H9 (cell line): ENCODE data around the gene OTP. TPM values are rescaled to one million over a fixed set of nuclear protein-coding genes. Genes with fewer than 3 reads are reported as not detected.

Experiments used
- DNase-seq: peaks from one replicate; pipeline ENCODE4 v3.0.0-alpha.2; 2017
- H2AFZ ChIP-seq: one replicate; pipeline ENCODE4 v1.6.1; 2013; ENCODE audit warnings: mild to moderate bottlenecking, low read length, control low read depth, moderate library complexity
- H2AK5ac ChIP-seq: 2 replicates; pipeline ENCODE4 v1.6.1; 2013; ENCODE audit warnings: low read length, control low read depth, mixed read lengths; ENCODE audit not compliant: insufficient read length
- H2BK120ac ChIP-seq: one replicate; pipeline ENCODE4 v1.6.1; 2013; ENCODE audit warnings: low read depth, mild to moderate bottlenecking, low read length, control low read depth, inconsistent platforms; ENCODE audit not compliant: poor library complexity, severe bottlenecking
- H2BK12ac ChIP-seq: 2 replicates; pipeline ENCODE4 v1.6.1; 2013; ENCODE audit warnings: low read length, control low read depth, mixed read lengths, low read depth; ENCODE audit not compliant: insufficient read length
- H2BK15ac ChIP-seq: 2 replicates; pipeline ENCODE4 v1.6.1; 2013; ENCODE audit warnings: low read depth, low read length, control low read depth
- H2BK20ac ChIP-seq: one replicate; pipeline ENCODE4 v1.6.1; 2013; ENCODE audit warnings: low read depth, mild to moderate bottlenecking, low read length, control low read depth, inconsistent platforms; ENCODE audit not compliant: poor library complexity, severe bottlenecking
- H2BK5ac ChIP-seq: 2 replicates; pipeline ENCODE4 v1.6.1; 2013; ENCODE audit warnings: low read length, control low read depth, mixed read lengths; ENCODE audit not compliant: insufficient read length
- H3K14ac ChIP-seq: 2 replicates; pipeline ENCODE4 v1.6.1; 2013; ENCODE audit warnings: low read length, control low read depth; ENCODE audit not compliant: insufficient read depth
- H3K18ac ChIP-seq: 2 replicates; pipeline ENCODE4 v1.6.1; 2013; ENCODE audit warnings: low read depth, mild to moderate bottlenecking, mixed read lengths, low read length, control low read depth; ENCODE audit not compliant: insufficient read length
- H3K23ac ChIP-seq: 2 replicates; pipeline ENCODE4 v1.6.1; 2013; ENCODE audit warnings: low read length, control low read depth, mixed read lengths, low read depth; ENCODE audit not compliant: insufficient read length
- H3K23me2 ChIP-seq: 2 replicates; pipeline ENCODE4 v1.6.1; 2013; ENCODE audit warnings: low read depth, mild to moderate bottlenecking, mixed read lengths, low read length, control low read depth; ENCODE audit not compliant: insufficient read length, poor library complexity, severe bottlenecking
- H3K27ac ChIP-seq: 2 replicates; pipeline ENCODE4 v1.5.1; 2013; ENCODE audit warnings: low read length, control low read depth, mixed read lengths, low read depth; ENCODE audit not compliant: insufficient read length
- H3K27me3 ChIP-seq: 2 replicates; pipeline ENCODE4 v1.6.1; 2013; ENCODE audit warnings: low read length, control low read depth, inconsistent platforms; ENCODE audit not compliant: insufficient read depth
- H3K4ac ChIP-seq: 2 replicates; pipeline ENCODE4 v1.6.1; 2013; ENCODE audit warnings: low read depth, mild to moderate bottlenecking, control low read depth, inconsistent platforms, low read length, moderate library complexity
- H3K4me1 ChIP-seq: 2 replicates; pipeline ENCODE4 v1.6.1; 2013; ENCODE audit warnings: low read length, control low read depth, inconsistent platforms; ENCODE audit not compliant: insufficient read depth
- H3K4me2 ChIP-seq: 2 replicates; pipeline ENCODE4 v1.6.1; 2013; ENCODE audit warnings: low read length, control low read depth, mixed read lengths; ENCODE audit not compliant: insufficient read length, insufficient read depth
- H3K56ac ChIP-seq: 2 replicates; pipeline ENCODE4 v1.6.1; 2013; ENCODE audit warnings: low read depth, mild to moderate bottlenecking, mixed read lengths, low read length, control low read depth; ENCODE audit not compliant: insufficient read length
- H3K79me1 ChIP-seq: 2 replicates; pipeline ENCODE4 v1.6.1; 2013; ENCODE audit warnings: low read depth, mild to moderate bottlenecking, moderate library complexity, low read length, control low read depth, inconsistent platforms; ENCODE audit not compliant: insufficient read depth, poor library complexity, severe bottlenecking
- H3K79me2 ChIP-seq: 2 replicates; pipeline ENCODE4 v1.6.1; 2013; ENCODE audit warnings: low read length, control low read depth, inconsistent platforms; ENCODE audit not compliant: insufficient read depth
- H3K9ac ChIP-seq: 2 replicates; pipeline ENCODE4 v1.6.1; 2013; ENCODE audit warnings: low read length, control low read depth, mixed read lengths; ENCODE audit not compliant: insufficient read length; ENCODE audit errors: extremely low read depth
- H3K9me3 ChIP-seq: one replicate; pipeline ENCODE4 v1.6.1; 2013; ENCODE audit warnings: low read depth, low read length, inconsistent platforms; ENCODE audit not compliant: control insufficient read depth
- H3T11ph ChIP-seq: one replicate; pipeline ENCODE4 v1.6.1; 2013; ENCODE audit warnings: mild to moderate bottlenecking, low read length, control low read depth, inconsistent platforms
- H4K20me1 ChIP-seq: one replicate; pipeline ENCODE4 v1.6.1; 2013; ENCODE audit not compliant: control insufficient read depth, insufficient read length, insufficient read depth
- H4K5ac ChIP-seq: 2 replicates; pipeline ENCODE4 v1.6.1; 2013; ENCODE audit warnings: low read depth, mild to moderate bottlenecking, mixed read lengths, low read length, control low read depth; ENCODE audit not compliant: insufficient read length
- H4K8ac ChIP-seq: replicated peaks from 2 replicates; pipeline ENCODE4 v1.6.1; 2013; ENCODE audit warnings: low read length, control low read depth, mixed read lengths, low read depth; ENCODE audit not compliant: insufficient read length
- H4K91ac ChIP-seq: 2 replicates; pipeline ENCODE4 v1.6.1; 2013; ENCODE audit warnings: low read depth, mild to moderate bottlenecking, moderate library complexity, mixed read lengths, low read length, control low read depth; ENCODE audit not compliant: insufficient read length
- H3K27ac Mint-ChIP-seq, 3 experiments: 2 replicates in 2 of 3; 3 replicates in 1 of 3; pipeline ENCODE4 v1.8.0; 2020 to 2021; ENCODE audit warnings: mixed read lengths in 3 of 3, mild to moderate bottlenecking in 1 of 3, moderate library complexity in 1 of 3
- H3K27me3 Mint-ChIP-seq: 2 replicates; pipeline ENCODE4 v1.8.0; 2021; ENCODE audit warnings: low read depth, mild to moderate bottlenecking, moderate library complexity, mixed read lengths
- H3K36me3 Mint-ChIP-seq, 3 experiments: 2 replicates in 2 of 3; 3 replicates in 1 of 3; pipeline ENCODE4 v1.8.0; 2020 to 2021; ENCODE audit warnings: low read depth in 3 of 3, mixed read lengths in 3 of 3; ENCODE audit not compliant: insufficient read depth in 1 of 3
- H3K4me1 Mint-ChIP-seq, 2 experiments: 2 replicates each; pipeline ENCODE4 v1.8.0; 2020; ENCODE audit warnings: mixed read lengths in 2 of 2
- H3K4me3 Mint-ChIP-seq, 2 experiments: 2 replicates in 1 of 2; 3 replicates in 1 of 2; pipeline ENCODE4 v1.8.0; 2020 to 2021; ENCODE audit warnings: mild to moderate bottlenecking in 2 of 2, mixed read lengths in 2 of 2, moderate library complexity in 1 of 2
- H3K9me3 Mint-ChIP-seq, 2 experiments: 2 replicates in 1 of 2; 3 replicates in 1 of 2; pipeline ENCODE4 v1.8.0; 2020; ENCODE audit warnings: mild to moderate bottlenecking in 2 of 2, mixed read lengths in 2 of 2, moderate library complexity in 1 of 2
- CTCF ChIP-seq: fragments of 200-600 bp; sonication (generic); conservative IDR thresholded peaks from 3 replicates; pipeline ENCODE4 v1.8.0; 2021; ENCODE audit warnings: antibody characterized with exemption, mild to moderate bottlenecking
- WGBS: extraction: QIAGEN DNeasy Blood & Tissue Kit; methylation state at CpG from one replicate; pipeline ENCODE4 v1.1.7; 2013; ENCODE audit warnings: missing lambda C conversion rate, low lambda C conversion rate, mixed read lengths; ENCODE audit not compliant: insufficient read length; ENCODE audit errors: extremely low coverage; 5-methylcytosine and 5-hydroxymethylcytosine counted together
- total RNA-seq: library from RNA; stranded (reverse); gene quantifications from 2 replicates; pipeline ENCODE4 v1.2.1, GENCODE V29; 2021

OTP gene
- total RNA-seq, 1 experiment from 2014 or later = not detected

- Histone ChIP-seq H3K23ac (no peak overlapping the region), H3K23me2 (peaks cover 8% of the 10 kb centered on the region), H3K14ac (no peak overlapping the region), H2BK5ac (no peak overlapping the region), H3T11ph (no peak overlapping the region), H3K56ac (no peak overlapping the region), H2AK5ac (no peak overlapping the region), H2AFZ (no peak overlapping the region), H3K9me3 (no peaks in the 10 kb centered on the region), H3K4me1 (no peaks in the 10 kb centered on the region; the same call in 1 of the 2 replicates), H3K18ac (no peak overlapping the region), H3K9ac (no peak overlapping the region), H4K20me1 (no peaks in the 10 kb centered on the region), H4K91ac (no peak overlapping the region), H2BK20ac (no peak overlapping the region), H2BK120ac (no peak overlapping the region), H3K4me2 (no peak overlapping the region), H3K27ac (no peak overlapping the region), H3K4ac (no peak overlapping the region), H3K27me3 (peaks cover 80% of the 10 kb centered on the region), H4K8ac (no peak overlapping the region), H3K79me1 (no peaks in the 10 kb centered on the region), H4K5ac (no peak overlapping the region), H2BK15ac (no peak overlapping the region), H3K79me2 (no peaks in the 10 kb centered on the region), H2BK12ac (no peak overlapping the region)
- Mint-ChIP-seq H3K36me3 (no peaks in the 10 kb centered on the region; a peak in 2 of 7 replicates), H3K9me3 (peaks cover 0 to 28% of the 10 kb centered on the region in 2 experiments; a peak in 2 of 5 replicates), H3K27me3 (peaks cover 100% of the 10 kb centered on the region), H3K4me3 (no peak overlapping the region), H3K4me1 (peaks cover 17 to 48% of the 10 kb centered on the region in 2 experiments), H3K27ac (no peak overlapping the region)
- TF ChIP-seq CTCF = no peak
- DNase-seq = no peak
- WGBS = no CpG with 5 or more reads among the region's 5 CpGs
These were observed 4.8 kb downstream of the OTP start for GRCh38 chr5:77633709-77634108.
